ENCODE results near the gene MRTO4. TPM values are rescaled to one million over a fixed set of nuclear protein-coding genes. Genes with fewer than 3 reads are reported as not detected.

Gene MRTO4
- total and polyA plus RNA-seq, 2 of the 13 experiments (the other 11 are each of a cell fraction or from before 2014, with no cell fraction given): 28.1 to 59.2 TPM

GRCh38 chr1:19209990-19210771 is 41.4 kb upstream of the MRTO4 start, which contains the start of gene UBR4 (continued):
- TF ChIP-seq, protein P1, sequence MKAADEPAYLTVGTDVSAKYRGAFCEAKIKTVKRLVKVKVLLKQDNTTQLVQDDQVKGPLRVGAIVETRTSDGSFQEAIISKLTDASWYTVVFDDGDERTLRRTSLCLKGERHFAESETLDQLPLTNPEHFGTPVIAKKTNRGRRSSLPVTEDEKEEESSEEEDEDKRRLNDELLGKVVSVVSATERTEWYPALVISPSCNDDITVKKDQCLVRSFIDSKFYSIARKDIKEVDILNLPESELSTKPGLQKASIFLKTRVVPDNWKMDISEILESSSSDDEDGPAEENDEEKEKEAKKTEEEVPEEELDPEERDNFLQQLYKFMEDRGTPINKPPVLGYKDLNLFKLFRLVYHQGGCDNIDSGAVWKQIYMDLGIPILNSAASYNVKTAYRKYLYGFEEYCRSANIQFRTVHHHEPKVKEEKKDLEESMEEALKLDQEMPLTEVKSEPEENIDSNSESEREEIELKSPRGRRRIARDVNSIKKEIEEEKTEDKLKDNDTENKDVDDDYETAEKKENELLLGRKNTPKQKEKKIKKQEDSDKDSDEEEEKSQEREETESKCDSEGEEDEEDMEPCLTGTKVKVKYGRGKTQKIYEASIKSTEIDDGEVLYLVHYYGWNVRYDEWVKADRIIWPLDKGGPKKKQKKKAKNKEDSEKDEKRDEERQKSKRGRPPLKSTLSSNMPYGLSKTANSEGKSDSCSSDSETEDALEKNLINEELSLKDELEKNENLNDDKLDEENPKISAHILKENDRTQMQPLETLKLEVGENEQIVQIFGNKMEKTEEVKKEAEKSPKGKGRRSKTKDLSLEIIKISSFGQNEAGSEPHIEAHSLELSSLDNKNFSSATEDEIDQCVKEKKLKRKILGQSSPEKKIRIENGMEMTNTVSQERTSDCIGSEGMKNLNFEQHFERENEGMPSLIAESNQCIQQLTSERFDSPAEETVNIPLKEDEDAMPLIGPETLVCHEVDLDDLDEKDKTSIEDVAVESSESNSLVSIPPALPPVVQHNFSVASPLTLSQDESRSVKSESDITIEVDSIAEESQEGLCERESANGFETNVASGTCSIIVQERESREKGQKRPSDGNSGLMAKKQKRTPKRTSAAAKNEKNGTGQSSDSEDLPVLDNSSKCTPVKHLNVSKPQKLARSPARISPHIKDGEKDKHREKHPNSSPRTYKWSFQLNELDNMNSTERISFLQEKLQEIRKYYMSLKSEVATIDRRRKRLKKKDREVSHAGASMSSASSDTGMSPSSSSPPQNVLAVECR (CRISPR knock-in tag; IDR thresholded peaks at IDR 0.05; ENCODE audit: borderline replicate concordance): peak; percentile 90; the same call in 1 of the 2 replicates
- TF ChIP-seq, protein P2, sequence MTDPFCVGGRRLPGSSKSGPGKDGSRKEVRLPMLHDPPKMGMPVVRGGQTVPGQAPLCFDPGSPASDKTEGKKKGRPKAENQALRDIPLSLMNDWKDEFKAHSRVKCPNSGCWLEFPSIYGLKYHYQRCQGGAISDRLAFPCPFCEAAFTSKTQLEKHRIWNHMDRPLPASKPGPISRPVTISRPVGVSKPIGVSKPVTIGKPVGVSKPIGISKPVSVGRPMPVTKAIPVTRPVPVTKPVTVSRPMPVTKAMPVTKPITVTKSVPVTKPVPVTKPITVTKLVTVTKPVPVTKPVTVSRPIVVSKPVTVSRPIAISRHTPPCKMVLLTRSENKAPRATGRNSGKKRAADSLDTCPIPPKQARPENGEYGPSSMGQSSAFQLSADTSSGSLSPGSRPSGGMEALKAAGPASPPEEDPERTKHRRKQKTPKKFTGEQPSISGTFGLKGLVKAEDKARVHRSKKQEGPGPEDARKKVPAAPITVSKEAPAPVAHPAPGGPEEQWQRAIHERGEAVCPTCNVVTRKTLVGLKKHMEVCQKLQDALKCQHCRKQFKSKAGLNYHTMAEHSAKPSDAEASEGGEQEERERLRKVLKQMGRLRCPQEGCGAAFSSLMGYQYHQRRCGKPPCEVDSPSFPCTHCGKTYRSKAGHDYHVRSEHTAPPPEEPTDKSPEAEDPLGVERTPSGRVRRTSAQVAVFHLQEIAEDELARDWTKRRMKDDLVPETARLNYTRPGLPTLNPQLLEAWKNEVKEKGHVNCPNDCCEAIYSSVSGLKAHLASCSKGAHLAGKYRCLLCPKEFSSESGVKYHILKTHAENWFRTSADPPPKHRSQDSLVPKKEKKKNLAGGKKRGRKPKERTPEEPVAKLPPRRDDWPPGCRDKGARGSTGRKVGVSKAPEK (CRISPR knock-in tag; IDR thresholded peaks at IDR 0.05; ENCODE audit: borderline replicate concordance): no peak
- TF ChIP-seq MTA1 (CRISPR knock-in tag; IDR thresholded peaks at IDR 0.05; ENCODE audit: borderline replicate concordance): peak; percentile 71; the same call in 1 of the 2 replicates
- peak; percentile 86 for TF ChIP-seq DR1 (CRISPR knock-in tag; IDR thresholded peaks at IDR 0.05)
- TF ChIP-seq, protein P3, sequence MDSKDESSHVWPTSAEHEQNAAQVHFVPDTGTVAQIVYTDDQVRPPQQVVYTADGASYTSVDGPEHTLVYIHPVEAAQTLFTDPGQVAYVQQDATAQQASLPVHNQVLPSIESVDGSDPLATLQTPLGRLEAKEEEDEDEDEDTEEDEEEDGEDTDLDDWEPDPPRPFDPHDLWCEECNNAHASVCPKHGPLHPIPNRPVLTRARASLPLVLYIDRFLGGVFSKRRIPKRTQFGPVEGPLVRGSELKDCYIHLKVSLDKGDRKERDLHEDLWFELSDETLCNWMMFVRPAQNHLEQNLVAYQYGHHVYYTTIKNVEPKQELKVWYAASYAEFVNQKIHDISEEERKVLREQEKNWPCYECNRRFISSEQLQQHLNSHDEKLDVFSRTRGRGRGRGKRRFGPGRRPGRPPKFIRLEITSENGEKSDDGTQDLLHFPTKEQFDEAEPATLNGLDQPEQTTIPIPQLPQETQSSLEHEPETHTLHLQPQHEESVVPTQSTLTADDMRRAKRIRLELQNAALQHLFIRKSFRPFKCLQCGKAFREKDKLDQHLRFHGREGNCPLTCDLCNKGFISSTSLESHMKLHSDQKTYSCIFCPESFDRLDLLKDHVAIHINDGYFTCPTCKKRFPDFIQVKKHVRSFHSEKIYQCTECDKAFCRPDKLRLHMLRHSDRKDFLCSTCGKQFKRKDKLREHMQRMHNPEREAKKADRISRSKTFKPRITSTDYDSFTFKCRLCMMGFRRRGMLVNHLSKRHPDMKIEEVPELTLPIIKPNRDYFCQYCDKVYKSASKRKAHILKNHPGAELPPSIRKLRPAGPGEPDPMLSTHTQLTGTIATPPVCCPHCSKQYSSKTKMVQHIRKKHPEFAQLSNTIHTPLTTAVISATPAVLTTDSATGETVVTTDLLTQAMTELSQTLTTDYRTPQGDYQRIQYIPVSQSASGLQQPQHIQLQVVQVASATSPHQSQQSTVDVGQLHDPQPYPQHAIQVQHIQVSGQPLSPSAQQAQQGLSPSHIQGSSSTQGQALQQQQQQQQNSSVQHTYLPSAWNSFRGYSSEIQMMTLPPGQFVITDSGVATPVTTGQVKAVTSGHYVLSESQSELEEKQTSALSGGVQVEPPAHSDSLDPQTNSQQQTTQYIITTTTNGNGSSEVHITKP (CRISPR knock-in tag; IDR thresholded peaks at IDR 0.05; ENCODE audit: low read depth): no peak
- peak; percentile 89 for TF ChIP-seq JARID2 (CRISPR knock-in tag; IDR thresholded peaks at IDR 0.05; ENCODE audit: insufficient replicate concordance)
- TF ChIP-seq, protein P4, sequence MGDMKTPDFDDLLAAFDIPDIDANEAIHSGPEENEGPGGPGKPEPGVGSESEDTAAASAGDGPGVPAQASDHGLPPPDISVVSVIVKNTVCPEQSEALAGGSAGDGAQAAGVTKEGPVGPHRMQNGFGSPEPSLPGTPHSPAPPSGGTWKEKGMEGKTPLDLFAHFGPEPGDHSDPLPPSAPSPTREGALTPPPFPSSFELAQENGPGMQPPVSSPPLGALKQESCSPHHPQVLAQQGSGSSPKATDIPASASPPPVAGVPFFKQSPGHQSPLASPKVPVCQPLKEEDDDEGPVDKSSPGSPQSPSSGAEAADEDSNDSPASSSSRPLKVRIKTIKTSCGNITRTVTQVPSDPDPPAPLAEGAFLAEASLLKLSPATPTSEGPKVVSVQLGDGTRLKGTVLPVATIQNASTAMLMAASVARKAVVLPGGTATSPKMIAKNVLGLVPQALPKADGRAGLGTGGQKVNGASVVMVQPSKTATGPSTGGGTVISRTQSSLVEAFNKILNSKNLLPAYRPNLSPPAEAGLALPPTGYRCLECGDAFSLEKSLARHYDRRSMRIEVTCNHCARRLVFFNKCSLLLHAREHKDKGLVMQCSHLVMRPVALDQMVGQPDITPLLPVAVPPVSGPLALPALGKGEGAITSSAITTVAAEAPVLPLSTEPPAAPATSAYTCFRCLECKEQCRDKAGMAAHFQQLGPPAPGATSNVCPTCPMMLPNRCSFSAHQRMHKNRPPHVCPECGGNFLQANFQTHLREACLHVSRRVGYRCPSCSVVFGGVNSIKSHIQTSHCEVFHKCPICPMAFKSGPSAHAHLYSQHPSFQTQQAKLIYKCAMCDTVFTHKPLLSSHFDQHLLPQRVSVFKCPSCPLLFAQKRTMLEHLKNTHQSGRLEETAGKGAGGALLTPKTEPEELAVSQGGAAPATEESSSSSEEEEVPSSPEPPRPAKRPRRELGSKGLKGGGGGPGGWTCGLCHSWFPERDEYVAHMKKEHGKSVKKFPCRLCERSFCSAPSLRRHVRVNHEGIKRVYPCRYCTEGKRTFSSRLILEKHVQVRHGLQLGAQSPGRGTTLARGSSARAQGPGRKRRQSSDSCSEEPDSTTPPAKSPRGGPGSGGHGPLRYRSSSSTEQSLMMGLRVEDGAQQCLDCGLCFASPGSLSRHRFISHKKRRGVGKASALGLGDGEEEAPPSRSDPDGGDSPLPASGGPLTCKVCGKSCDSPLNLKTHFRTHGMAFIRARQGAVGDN (CRISPR knock-in tag; IDR thresholded peaks at IDR 0.05): peak; percentile 100
- TF ChIP-seq ZNF383 (CRISPR knock-in tag; IDR thresholded peaks at IDR 0.05; ENCODE audit: borderline replicate concordance): no peak
- peak; percentile 41 for TF ChIP-seq XRCC5 (optimal IDR thresholded peaks at IDR 0.05; ENCODE audit: low read length)
- no peak for TF ChIP-seq HMGA1 (CRISPR knock-in tag; conservative IDR thresholded peaks at IDR 0.05)
